ENCODE measurements around the gene SLC35B1.

SLC35B1 gene

DNA sequence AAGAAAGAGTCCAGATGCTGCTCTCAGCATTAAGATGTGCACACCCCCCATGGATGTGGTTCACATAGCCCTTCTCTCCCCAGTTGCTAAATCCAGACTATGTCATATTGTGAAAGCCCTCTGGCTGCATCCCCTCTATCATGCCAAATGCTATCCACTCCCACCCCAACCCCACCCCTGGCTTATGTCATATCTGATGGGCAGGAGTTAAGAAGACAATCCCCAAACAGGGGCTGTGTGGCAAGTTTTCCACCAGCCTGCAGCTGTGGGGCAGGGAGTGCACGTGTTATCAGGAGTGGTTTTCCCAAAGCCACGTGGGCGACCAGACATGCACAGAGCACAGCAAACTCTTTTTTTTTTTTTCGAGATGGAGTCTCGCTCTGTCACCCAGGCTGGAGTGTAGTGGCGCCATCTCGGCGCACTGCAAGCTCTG is 46.2 kb upstream of the SLC35B1 start:
- H3K36me3 ChIP-seq (ENCODE audit: control insufficient read depth, insufficient read depth, low read length), result peaks cover 3% of the 10 kb centered on the region
- H3K27me3 ChIP-seq (replicated peaks; ENCODE audit: control insufficient read depth, insufficient read depth, low read length), result no peaks in the 10 kb centered on the region
- H3K4me3 ChIP-seq (replicated peaks; ENCODE audit: low read depth, low read length), result no peak overlapping the region
- TF ChIP-seq, protein P1, sequence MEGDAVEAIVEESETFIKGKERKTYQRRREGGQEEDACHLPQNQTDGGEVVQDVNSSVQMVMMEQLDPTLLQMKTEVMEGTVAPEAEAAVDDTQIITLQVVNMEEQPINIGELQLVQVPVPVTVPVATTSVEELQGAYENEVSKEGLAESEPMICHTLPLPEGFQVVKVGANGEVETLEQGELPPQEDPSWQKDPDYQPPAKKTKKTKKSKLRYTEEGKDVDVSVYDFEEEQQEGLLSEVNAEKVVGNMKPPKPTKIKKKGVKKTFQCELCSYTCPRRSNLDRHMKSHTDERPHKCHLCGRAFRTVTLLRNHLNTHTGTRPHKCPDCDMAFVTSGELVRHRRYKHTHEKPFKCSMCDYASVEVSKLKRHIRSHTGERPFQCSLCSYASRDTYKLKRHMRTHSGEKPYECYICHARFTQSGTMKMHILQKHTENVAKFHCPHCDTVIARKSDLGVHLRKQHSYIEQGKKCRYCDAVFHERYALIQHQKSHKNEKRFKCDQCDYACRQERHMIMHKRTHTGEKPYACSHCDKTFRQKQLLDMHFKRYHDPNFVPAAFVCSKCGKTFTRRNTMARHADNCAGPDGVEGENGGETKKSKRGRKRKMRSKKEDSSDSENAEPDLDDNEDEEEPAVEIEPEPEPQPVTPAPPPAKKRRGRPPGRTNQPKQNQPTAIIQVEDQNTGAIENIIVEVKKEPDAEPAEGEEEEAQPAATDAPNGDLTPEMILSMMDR (IDR thresholded peaks at IDR 0.05; ENCODE audit: insufficient read depth, low read length, poor library complexity, severe bottlenecking), result no peak
- DNase-seq (ENCODE audit: extremely low read depth, insufficient read length), result no peak

GRCh38 chr17:49752508-49752907 is 44.7 kb upstream of the SLC35B1 start:
- H3K36me3 ChIP-seq (ENCODE audit: control insufficient read depth, insufficient read depth, low read length), result no peaks in the 10 kb centered on the region; the same call in 1 of the 2 replicates
- H3K4me3 ChIP-seq (replicated peaks; ENCODE audit: low read depth, low read length), result no peak overlapping the region
- no peaks in the 10 kb centered on the region for H3K27me3 ChIP-seq (replicated peaks; ENCODE audit: control insufficient read depth, insufficient read depth, low read length)
- TF ChIP-seq, protein P1 (IDR thresholded peaks at IDR 0.05; ENCODE audit: insufficient read depth, low read length, poor library complexity, severe bottlenecking), result no peak
- DNase-seq (ENCODE audit: extremely low read depth, insufficient read length), result no peak

GRCh38 chr17:49749730-49750129 is 42.0 kb upstream of the SLC35B1 start:
- Histone ChIP-seq H3K27me3 (replicated peaks; ENCODE audit: control insufficient read depth, insufficient read depth, low read length) (no peaks in the 10 kb centered on the region), H3K36me3 (ENCODE audit: control insufficient read depth, insufficient read depth, low read length) (no peaks in the 10 kb centered on the region), H3K4me3 (replicated peaks; ENCODE audit: low read depth, low read length) (no peak overlapping the region)
- TF ChIP-seq, protein P1 (IDR thresholded peaks at IDR 0.05; ENCODE audit: insufficient read depth, low read length, poor library complexity, severe bottlenecking), result no peak
- DNase-seq (ENCODE audit: extremely low read depth, insufficient read length), result no peak

GRCh38 chr17:49748791-49749190 is 41.0 kb upstream of the SLC35B1 start:
- Histone ChIP-seq H3K4me3 (replicated peaks; ENCODE audit: low read depth, low read length) (no peak overlapping the region), H3K36me3 (ENCODE audit: control insufficient read depth, insufficient read depth, low read length) (no peaks in the 10 kb centered on the region), H3K27me3 (replicated peaks; ENCODE audit: control insufficient read depth, insufficient read depth, low read length) (no peaks in the 10 kb centered on the region)
- TF ChIP-seq, protein P1 (IDR thresholded peaks at IDR 0.05; ENCODE audit: insufficient read depth, low read length, poor library complexity, severe bottlenecking), result no peak
- DNase-seq (ENCODE audit: extremely low read depth, insufficient read length), result peak; percentile 72

DNA sequence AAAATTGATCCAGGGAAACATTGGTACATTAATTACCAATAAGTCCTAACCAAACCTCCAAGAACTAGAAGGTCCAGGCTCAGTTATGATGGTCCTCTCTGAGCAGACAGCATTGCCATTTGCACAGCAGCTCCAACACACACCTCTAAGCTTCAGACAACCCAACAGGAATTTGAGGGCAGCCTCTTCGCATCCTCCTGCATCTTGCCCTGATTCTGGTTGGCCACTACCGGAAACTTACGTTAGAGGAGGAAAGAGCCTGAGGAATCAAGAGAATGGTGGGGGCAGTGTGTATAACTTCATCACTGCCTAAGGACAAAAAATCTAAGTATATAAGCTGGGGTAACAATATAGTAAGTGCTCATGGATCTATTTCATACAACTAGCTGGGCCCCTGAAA is 40.5 kb upstream of the SLC35B1 start:
- Histone ChIP-seq H3K4me3 (replicated peaks; ENCODE audit: low read depth, low read length) (no peak overlapping the region), H3K27me3 (replicated peaks; ENCODE audit: control insufficient read depth, insufficient read depth, low read length) (no peaks in the 10 kb centered on the region), H3K36me3 (ENCODE audit: control insufficient read depth, insufficient read depth, low read length) (no peaks in the 10 kb centered on the region)
- DNase-seq (ENCODE audit: extremely low read depth, insufficient read length), result no peak
- TF ChIP-seq, protein P1 (IDR thresholded peaks at IDR 0.05; ENCODE audit: insufficient read depth, low read length, poor library complexity, severe bottlenecking), result no peak

- Histone ChIP-seq H3K36me3 (ENCODE audit: control insufficient read depth, insufficient read depth, low read length) (no peaks in the 10 kb centered on the region), H3K4me3 (replicated peaks; ENCODE audit: low read depth, low read length) (no peak overlapping the region), H3K27me3 (replicated peaks; ENCODE audit: control insufficient read depth, insufficient read depth, low read length) (no peaks in the 10 kb centered on the region)
- no peak for DNase-seq (ENCODE audit: extremely low read depth, insufficient read length)
- TF ChIP-seq, protein P1 (IDR thresholded peaks at IDR 0.05; ENCODE audit: insufficient read depth, low read length, poor library complexity, severe bottlenecking), result no peak
Observed at GRCh38 chr17:49747632-49748031, 39.9 kb upstream of the SLC35B1 start.

Measured in GM06990 (cell line).